GM19467 (cell line): ENCODE results near the gene CNKSR3.
"Not testable (repeated sequence)": the region's sequence is repeated elsewhere in the genome, so short reads cannot be mapped to it uniquely, and the experiment has no call there.

Experiments used
- ATAC-seq: cut with Tn5 transposase; IDR thresholded peaks from one replicate; pipeline ENCODE4 v1.9.1; 2021; ENCODE audit warnings: mild to moderate bottlenecking, moderate library complexity; ENCODE audit not compliant: unreplicated experiment

CNKSR3 gene

GRCh38 chr6:154529957-154530356 is 19.5 kb upstream of the CNKSR3 start:
- no peak for ATAC-seq

- ATAC-seq, result no peak
These were observed 17.9 kb upstream of the CNKSR3 start for GRCh38 chr6:154528310-154528915.

GRCh38 chr6:154526996-154527395 is 16.5 kb upstream of the CNKSR3 start:
- no peak for ATAC-seq

DNA sequence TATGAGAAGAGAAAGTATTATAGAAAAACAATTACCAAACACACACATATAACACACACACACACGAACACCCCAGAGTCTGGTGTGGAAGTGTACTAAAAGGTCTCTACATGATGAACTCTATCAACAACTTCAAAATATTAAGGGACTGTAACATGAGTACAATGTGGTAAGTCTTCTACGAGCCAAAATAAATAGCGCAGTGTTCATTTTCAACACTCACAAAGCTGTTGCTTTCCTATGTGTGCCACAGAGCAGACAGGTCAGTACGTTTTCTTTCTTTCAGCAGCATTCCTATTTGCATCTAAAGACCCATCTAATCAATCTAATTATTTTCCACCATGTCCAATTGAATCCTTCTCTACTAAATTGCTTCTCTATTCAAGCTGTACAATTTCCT is 12.1 kb upstream of the CNKSR3 start:
- no peak for ATAC-seq

- ATAC-seq, result no peak
These were observed 10.9 kb upstream of the CNKSR3 start for GRCh38 chr6:154521412-154521811.

GRCh38 chr6:154520280-154520679 is 9.8 kb upstream of the CNKSR3 start:
- ATAC-seq, result no peak

- ATAC-seq, result no peak
These were observed 7.9 kb upstream of the CNKSR3 start for GRCh38 chr6:154518396-154518795.

DNA sequence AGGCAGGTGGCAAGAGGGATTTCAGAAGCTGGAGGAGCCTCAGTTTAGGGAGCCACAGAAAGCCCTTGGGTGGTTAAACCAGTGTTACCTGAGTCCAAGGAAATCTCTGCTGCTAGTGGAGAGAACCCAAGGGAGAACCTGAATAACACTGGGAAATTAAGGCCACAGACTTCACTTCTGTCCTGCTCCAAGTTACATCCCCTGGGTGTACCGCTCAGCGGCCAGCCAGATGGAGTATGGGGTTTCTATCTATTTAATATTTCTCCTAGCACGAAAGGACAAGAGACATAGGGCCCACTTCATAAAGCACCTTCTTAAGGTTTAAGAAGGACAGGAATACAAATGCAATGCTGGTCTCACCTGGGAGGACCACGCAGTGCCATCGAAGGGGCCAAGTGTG is 5.8 kb upstream of the CNKSR3 start:
- no peak for ATAC-seq

GRCh38 chr6:154515826-154516225 is 5.3 kb upstream of the CNKSR3 start:
- no peak for ATAC-seq

DNA sequence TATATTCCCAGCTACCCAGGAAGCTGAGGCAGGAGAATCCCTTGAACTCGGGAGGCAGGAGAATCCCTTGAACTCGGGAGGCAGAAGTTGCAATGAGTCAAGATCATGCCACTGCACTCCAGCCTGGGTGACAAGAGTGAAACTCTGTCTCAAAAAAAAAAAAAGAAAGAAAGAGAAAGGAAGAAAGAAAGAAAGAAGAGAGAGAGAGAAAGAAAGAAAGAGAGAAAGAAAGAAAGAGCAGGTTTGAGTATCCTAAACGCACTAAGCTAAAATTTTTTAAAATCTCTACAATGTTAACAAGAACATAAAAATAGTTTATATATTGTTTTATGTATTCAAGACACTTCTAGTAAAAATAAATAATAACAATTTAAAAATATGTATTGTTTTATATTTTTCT is 4.6 kb upstream of the CNKSR3 start:
- ATAC-seq, result not testable (repeated sequence)

DNA sequence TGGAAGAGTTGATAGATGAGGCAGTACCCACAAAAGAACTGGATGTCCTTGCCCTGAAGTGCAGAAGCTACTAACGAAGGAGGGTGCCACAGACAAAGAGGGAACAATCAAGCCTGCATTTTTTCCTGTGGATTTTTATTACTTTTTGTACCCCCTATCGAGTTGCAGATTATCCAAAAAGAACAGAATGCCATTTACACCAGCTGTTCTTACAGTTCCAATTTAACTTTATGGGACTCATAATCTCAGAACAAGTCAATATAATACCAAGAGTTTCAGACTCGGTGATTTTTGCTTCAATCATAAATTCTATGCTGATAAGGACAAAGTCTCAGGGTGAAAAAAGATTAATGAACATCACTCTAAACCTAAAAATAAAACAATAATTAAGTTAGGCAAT is 4.0 kb upstream of the CNKSR3 start:
- ATAC-seq, result no peak

- no peak for ATAC-seq
These were observed 3.3 kb upstream of the CNKSR3 start for GRCh38 chr6:154513601-154514320.

- no peak for ATAC-seq
These were observed 1.7 kb upstream of the CNKSR3 start for GRCh38 chr6:154512201-154512600.

DNA sequence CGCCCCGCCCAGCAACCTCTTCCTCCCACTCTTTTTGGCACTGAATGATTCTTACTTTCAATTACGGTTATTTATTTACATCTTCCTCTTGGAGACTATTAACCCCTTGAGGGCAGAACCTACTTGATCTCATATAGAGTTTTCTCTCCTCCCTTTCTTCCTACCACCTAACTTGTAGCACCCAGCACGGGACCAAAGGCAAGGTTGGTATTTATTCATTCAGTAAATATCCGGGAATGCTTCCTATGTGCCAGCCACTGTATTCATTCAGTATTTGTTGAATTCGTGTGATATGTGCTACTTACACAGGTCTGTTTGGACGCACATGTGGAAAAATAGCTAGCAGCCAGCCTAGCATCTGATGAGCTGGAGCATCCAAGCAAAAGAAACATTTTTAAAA is 1.3 kb upstream of the CNKSR3 start:
- ATAC-seq, result no peak

GRCh38 chr6:154509421-154510143 is 903 bp downstream of the CNKSR3 start:
- peak; percentile 16 for ATAC-seq

DNA sequence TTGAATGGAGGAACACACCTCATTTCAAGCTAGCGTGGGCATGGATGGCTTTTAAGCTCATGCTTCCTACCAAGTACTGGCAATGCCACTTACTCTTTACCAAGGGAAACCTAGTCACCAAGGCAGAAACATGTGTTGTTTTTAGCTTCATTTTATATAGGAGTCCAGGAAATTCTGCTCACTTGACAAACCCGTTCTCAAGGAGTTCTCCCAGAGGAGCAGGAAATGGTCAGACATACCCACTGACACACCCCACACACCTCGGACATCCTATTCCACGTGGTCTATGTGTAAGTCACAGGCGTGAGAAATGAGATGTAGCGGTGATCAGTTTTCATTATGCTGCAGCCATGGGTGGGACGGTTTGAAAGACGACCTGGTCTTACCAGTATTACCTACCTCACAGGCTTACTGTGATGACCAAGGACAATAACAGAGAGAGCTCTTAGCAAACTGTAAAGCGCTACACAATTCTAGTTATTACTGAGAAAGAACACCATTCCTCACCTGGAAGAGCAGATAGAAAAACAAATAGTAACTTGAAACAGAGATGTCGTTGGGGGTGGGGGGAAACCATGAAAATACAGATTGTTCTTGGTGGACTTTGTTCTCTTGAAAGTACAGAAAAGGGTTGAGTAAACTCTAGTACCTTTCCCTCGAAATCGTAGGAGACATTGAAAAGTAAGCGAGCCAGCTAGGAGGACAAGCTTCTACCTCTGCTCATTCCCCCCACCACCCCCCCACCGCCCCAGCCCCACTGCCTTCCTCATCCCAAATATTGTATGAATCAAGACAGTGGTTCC is 1.7 kb downstream of the CNKSR3 start:
- ATAC-seq, result no peak

DNA sequence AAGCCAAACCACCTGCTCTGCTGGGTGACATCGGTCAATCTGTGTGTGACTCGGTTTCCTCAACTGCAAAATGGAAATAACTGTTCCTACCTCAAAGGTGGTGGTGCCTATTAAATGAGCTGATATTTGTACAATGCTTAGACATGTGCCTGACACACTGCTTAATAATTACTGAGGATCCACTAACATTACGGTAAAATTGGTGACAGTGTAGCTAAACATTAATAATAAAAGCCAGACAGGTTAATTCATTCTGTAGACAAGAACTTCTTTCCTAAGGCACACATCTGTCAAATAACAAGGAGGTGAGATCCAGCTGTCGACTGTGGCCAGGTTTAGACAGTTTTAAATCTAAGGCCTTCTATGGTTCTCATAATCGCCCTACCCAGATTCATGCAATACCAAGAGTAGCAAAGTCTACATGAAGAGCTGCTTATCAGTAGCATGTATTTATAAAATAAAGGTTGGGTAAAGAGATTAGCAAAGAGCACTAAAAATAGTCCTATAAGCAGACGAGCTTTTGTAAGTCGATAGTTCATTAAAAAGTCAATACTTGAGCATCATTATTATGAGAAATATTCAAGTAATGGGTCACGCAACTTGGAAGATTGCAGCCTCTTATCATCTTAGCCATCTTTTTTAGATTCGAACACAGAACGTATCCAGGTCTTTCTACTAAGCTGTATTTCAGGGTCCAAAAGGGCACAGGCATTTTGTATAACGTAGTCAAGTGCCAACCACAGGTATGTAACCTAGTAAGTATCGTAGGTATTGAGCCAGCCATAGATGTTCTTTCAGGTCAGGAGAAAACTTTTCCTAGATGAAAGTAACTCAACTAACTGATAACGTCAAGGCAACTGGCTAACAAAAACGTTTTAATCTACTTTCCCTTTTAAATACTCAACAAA is 3.2 kb downstream of the CNKSR3 start:
- ATAC-seq, result no peak

DNA sequence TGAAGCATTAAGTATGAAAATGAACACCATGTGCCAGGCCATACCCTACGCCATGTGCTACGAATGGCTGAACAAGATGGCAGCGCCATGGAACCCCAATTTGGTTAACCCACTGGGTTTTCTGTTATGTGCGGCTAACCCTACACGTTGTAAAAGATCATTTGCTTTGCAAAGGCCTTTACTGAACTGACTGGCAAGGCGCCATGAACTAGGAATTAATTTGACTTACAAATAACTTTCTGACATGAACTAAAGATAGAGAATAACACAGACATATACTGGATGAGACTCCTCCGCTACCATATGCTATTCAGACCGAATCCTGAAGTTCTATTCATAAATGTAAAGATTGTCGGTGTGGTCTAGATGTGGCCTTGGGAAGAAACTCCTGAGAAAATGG is 3.9 kb downstream of the CNKSR3 start:
- ATAC-seq, result no peak

DNA sequence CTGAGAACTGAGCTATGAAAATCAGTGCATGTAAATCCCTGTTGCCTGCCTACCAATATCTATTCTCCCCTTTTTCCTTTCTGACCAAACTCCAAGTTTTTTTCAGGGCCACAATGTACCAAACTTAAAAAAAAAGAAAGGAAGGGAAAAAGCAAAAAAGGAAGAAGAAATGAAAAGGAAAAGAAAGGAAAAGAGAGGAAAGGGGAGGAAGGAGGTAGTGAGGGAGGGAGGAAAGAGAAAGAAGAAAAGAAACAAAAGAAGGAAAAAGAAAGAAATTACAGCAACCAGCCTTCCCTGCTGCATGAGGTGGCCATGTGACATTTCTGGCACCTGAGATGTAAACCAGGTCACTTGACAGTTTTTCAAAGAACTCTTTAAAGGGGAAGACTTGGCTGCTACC is 4.4 kb downstream of the CNKSR3 start:
- ATAC-seq, result no peak

GRCh38 chr6:154504865-154505449 is 5.5 kb downstream of the CNKSR3 start:
- no peak for ATAC-seq
